ENCODE results near the gene DSC3. TPM values are rescaled to one million over a fixed set of nuclear protein-coding genes. Genes with fewer than 3 reads are reported as not detected.

Gene DSC3
- total RNA-seq, 1 experiment from 2014 or later = 0.61 TPM

DNA sequence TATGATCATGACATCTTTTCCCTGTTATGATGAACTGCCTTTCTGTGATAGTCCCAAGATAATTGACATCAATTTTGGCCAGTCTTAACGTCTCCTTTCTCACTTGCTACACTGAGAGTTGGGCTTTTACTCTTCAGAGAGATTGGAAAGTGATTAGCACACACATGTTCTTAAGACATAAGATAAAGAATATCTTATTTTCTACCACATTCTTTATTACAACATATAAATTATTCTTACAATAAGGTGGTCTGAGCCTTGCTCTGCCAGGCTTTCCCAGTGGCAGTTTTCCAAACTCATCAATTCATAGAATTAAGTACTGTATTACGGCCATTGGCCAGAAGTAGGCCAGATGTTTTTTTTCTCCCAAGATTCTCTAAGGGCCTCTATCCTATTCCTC lies 5.7 kb upstream of the DSC3 start:
- peaks cover 0 to 3% of the 10 kb centered on the region in 2 experiments; a peak in 1 of 5 replicates for H3K9me3 Mint-ChIP-seq
- TF ChIP-seq, protein P1, sequence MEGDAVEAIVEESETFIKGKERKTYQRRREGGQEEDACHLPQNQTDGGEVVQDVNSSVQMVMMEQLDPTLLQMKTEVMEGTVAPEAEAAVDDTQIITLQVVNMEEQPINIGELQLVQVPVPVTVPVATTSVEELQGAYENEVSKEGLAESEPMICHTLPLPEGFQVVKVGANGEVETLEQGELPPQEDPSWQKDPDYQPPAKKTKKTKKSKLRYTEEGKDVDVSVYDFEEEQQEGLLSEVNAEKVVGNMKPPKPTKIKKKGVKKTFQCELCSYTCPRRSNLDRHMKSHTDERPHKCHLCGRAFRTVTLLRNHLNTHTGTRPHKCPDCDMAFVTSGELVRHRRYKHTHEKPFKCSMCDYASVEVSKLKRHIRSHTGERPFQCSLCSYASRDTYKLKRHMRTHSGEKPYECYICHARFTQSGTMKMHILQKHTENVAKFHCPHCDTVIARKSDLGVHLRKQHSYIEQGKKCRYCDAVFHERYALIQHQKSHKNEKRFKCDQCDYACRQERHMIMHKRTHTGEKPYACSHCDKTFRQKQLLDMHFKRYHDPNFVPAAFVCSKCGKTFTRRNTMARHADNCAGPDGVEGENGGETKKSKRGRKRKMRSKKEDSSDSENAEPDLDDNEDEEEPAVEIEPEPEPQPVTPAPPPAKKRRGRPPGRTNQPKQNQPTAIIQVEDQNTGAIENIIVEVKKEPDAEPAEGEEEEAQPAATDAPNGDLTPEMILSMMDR (conservative IDR thresholded peaks at IDR 0.05) = no peak
- Histone ChIP-seq H2BK15ac (ENCODE audit: low read depth, low read length) (no peak overlapping the region), H4K5ac (ENCODE audit: insufficient read length, low read depth, low read length) (no peak overlapping the region), H3K14ac (ENCODE audit: insufficient read depth, low read length) (no peak overlapping the region), H2BK5ac (ENCODE audit: insufficient read length, low read length) (no peak overlapping the region), H3K27me3 (ENCODE audit: insufficient read depth, low read length) (peaks cover 14% of the 10 kb centered on the region), H2AK5ac (ENCODE audit: insufficient read length, low read length) (no peak overlapping the region), H4K8ac (replicated peaks; ENCODE audit: insufficient read length, low read depth, low read length) (no peak overlapping the region), H3K23me2 (ENCODE audit: insufficient read length, low read depth, low read length, poor library complexity, severe bottlenecking) (no peaks in the 10 kb centered on the region), H2AFZ (ENCODE audit: low read length) (no peak overlapping the region), H3K9me3 (ENCODE audit: control insufficient read depth, low read depth, low read length) (no peaks in the 10 kb centered on the region), H3K4me1 (ENCODE audit: insufficient read depth, low read length) (peaks cover 3% of the 10 kb centered on the region; the same call in 1 of the 2 replicates), H3K79me1 (ENCODE audit: insufficient read depth, low read depth, low read length, poor library complexity, severe bottlenecking) (no peaks in the 10 kb centered on the region), H3K56ac (ENCODE audit: insufficient read length, low read depth, low read length) (no peak overlapping the region), H3K18ac (ENCODE audit: insufficient read length, low read depth, low read length) (no peak overlapping the region), H2BK12ac (ENCODE audit: insufficient read length, low read depth, low read length) (no peak overlapping the region), H3K9ac (ENCODE audit: extremely low read depth, insufficient read length, low read length) (no peak overlapping the region), H3T11ph (ENCODE audit: low read length) (no peak overlapping the region), H3K4ac (ENCODE audit: low read depth, low read length) (no peak overlapping the region), H3K4me2 (ENCODE audit: insufficient read depth, insufficient read length, low read length) (no peak overlapping the region), H3K79me2 (ENCODE audit: insufficient read depth, low read length) (no peaks in the 10 kb centered on the region), H2BK20ac (ENCODE audit: low read depth, low read length, poor library complexity, severe bottlenecking) (no peak overlapping the region), H4K20me1 (ENCODE audit: control insufficient read depth, insufficient read depth, insufficient read length) (no peaks in the 10 kb centered on the region), H3K23ac (ENCODE audit: insufficient read length, low read depth, low read length) (no peak overlapping the region), H2BK120ac (ENCODE audit: low read depth, low read length, poor library complexity, severe bottlenecking) (no peak overlapping the region), H3K27ac (ENCODE audit: insufficient read length, low read depth, low read length) (no peak overlapping the region), H4K91ac (ENCODE audit: insufficient read length, low read depth, low read length) (no peak overlapping the region)
- no peak overlapping the region for H3K27ac Mint-ChIP-seq
- no CpG with 5 or more reads among the region's 2 CpGs for WGBS (ENCODE audit: extremely low coverage, insufficient read length, low lambda C conversion rate)
- no peak for DNase-seq
- H3K36me3 Mint-ChIP-seq (ENCODE audit: insufficient read depth in 1 of 3, low read depth in 3 of 3) = peaks cover 0 to 8% (median 0%) of the 10 kb centered on the region in 3 experiments; a peak in 3 of 7 replicates
- H3K4me1 Mint-ChIP-seq = peaks cover 3 to 6% of the 10 kb centered on the region in 2 experiments
- H3K4me3 Mint-ChIP-seq = no peak overlapping the region
- H3K27me3 Mint-ChIP-seq (ENCODE audit: low read depth) = peaks cover 49% of the 10 kb centered on the region

All from H9 (cell line).